ENCODE data around the gene LSM12. TPM values are rescaled to one million over a fixed set of nuclear protein-coding genes. Genes with fewer than 3 reads are reported as not detected.
A peak's percentile ranks its signal among the peaks of the same experiment; 100 is the strongest.

Gene LSM12
- total and polyA plus RNA-seq, 2 of the 8 experiments (the other 6 are each of a cell fraction or from before 2014, with no cell fraction given): 69.8 to 142 TPM

DNA sequence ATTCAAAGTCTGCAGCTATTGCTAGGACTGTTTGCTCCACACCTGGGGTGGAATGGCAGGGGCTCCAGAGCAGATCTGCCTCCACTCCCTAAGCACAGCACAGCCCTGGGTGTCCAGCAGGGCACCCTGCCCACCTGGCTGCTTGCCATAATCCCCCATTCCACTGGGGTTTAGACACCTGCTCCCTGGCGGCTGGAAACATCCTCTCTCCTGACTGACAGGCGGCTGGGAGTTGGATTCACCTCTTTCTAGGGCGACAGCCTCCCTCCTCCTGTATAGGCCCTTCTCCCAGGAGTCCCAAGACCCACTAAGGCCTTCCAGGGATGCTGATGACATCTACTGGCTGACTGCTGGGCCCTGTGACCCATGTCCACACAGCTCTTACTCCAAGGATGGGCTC is 39.0 kb upstream of the LSM12 start:
- DNase-seq (ENCODE audit: low read depth in 1 of 2, low spot score in 2 of 2) (no peak), FAIRE-seq (no peak)
- no peak overlapping the region for H2BK120ac ChIP-seq (replicated peaks; ENCODE audit: low read depth, low read length)
- no peak overlapping the region for H2BK20ac ChIP-seq (ENCODE audit: low read length)
- no peak overlapping the region for H3K56ac ChIP-seq (replicated peaks; ENCODE audit: insufficient read length, low read depth, low read length)
- no peak overlapping the region for H2BK12ac ChIP-seq (ENCODE audit: low read depth, low read length)
- H3K23ac ChIP-seq (ENCODE audit: insufficient read length): no peak overlapping the region
- H4K20me1 ChIP-seq (replicated peaks in 1 of 2; ENCODE audit: control insufficient read depth in 1 of 2, insufficient read depth in 2 of 2, low read length in 2 of 2): peaks cover 6 to 9% of the 10 kb centered on the region in 2 experiments
- no peak overlapping the region for H2AFZ ChIP-seq (ENCODE audit: low read length)
- H3K4me3 ChIP-seq (ENCODE audit: extremely low read depth in 1 of 4, insufficient read depth in 2 of 4, low read depth in 3 of 4, low read length in 4 of 4): no peak overlapping the region
- H4K91ac ChIP-seq (replicated peaks; ENCODE audit: insufficient read length, low read length): no peak overlapping the region
- no peak overlapping the region for H3K9ac ChIP-seq (replicated peaks in 1 of 4; ENCODE audit: extremely low read depth in 1 of 4, low read depth in 3 of 4, low read length in 3 of 4)
- H3K4ac ChIP-seq (replicated peaks; ENCODE audit: insufficient read length, low read depth, low read length): no peak overlapping the region
- POLR2A ChIA-PET (ENCODE audit: partially characterized antibody): interaction anchor here (1.0 to 3.3 kb wide), 4 partner anchors 9 to 64 kb away, joined by 3 to 15 read pairs (median 4); partner anchors contain the start of gene HDAC5
- no peak overlapping the region for H3K18ac ChIP-seq (ENCODE audit: extremely low read depth, low read length)
- whole genome bisulfite sequencing, 2 experiments (ENCODE audit: extremely low coverage in 1 of 2, insufficient coverage in 1 of 2, insufficient read length in 1 of 2, insufficient replicate concordance in 2 of 2, low coverage in 1 of 2, low lambda C conversion rate in 2 of 2, missing lambda C conversion rate in 1 of 2): 83% methylated on average over 3 of the region's 3 CpGs; no CpG with 5 or more reads in 1 of the 2 experiments
- no peak overlapping the region for H4K5ac ChIP-seq (ENCODE audit: insufficient read length, low read depth, low read length)
- H3K9me3 ChIP-seq (ENCODE audit: insufficient read depth in 2 of 2, low read depth in 1 of 2, low read length in 1 of 2): no peaks in the 10 kb centered on the region
- peaks cover 19% of the 10 kb centered on the region for H3K79me1 ChIP-seq (ENCODE audit: low read depth, low read length)
- no peak overlapping the region for H4K8ac ChIP-seq (ENCODE audit: extremely low read depth, insufficient read depth, low read length)
- H3K27ac ChIP-seq (ENCODE audit: low read depth, low read length): no peak overlapping the region
- no peak overlapping the region for H3K14ac ChIP-seq (ENCODE audit: insufficient read length)
- peaks cover 0 to 2% (median 0%) of the 10 kb centered on the region in 4 experiments; a peak in 2 of 8 replicates for H3K36me3 ChIP-seq (ENCODE audit: control insufficient read depth in 2 of 4, insufficient read depth in 4 of 4, low read length in 3 of 4)
- no peak overlapping the region for H2BK15ac ChIP-seq (ENCODE audit: low read length)
- CTCF ChIA-PET (ENCODE audit: partially characterized antibody): interaction anchor here (0.6 to 34.4 kb wide), 8 partner anchors 8 to 439 kb away, joined by 3 to 638 read pairs (median 4); partner anchors contain the start of genes ASB16, GRN and HDAC5
- no peak overlapping the region for H2AK5ac ChIP-seq (ENCODE audit: low read depth, low read length)
- no peak overlapping the region for H3K4me2 ChIP-seq (ENCODE audit: insufficient read depth in 1 of 2, low read depth in 2 of 2, low read length in 2 of 2)
- H3K79me2 ChIP-seq (ENCODE audit: control insufficient read depth in 1 of 2, insufficient read depth in 2 of 2, low read length in 2 of 2): peaks cover 0 to 26% of the 10 kb centered on the region in 2 experiments; a peak in 1 of 4 replicates
- TF ChIP-seq SIRT6 (IDR thresholded peaks at IDR 0.05; ENCODE audit: low read length) (no peak), EGR1 (IDR thresholded peaks at IDR 0.05; ENCODE audit: borderline replicate concordance, low read depth, low read length) (no peak)
- TF ChIP-seq, protein P1, sequence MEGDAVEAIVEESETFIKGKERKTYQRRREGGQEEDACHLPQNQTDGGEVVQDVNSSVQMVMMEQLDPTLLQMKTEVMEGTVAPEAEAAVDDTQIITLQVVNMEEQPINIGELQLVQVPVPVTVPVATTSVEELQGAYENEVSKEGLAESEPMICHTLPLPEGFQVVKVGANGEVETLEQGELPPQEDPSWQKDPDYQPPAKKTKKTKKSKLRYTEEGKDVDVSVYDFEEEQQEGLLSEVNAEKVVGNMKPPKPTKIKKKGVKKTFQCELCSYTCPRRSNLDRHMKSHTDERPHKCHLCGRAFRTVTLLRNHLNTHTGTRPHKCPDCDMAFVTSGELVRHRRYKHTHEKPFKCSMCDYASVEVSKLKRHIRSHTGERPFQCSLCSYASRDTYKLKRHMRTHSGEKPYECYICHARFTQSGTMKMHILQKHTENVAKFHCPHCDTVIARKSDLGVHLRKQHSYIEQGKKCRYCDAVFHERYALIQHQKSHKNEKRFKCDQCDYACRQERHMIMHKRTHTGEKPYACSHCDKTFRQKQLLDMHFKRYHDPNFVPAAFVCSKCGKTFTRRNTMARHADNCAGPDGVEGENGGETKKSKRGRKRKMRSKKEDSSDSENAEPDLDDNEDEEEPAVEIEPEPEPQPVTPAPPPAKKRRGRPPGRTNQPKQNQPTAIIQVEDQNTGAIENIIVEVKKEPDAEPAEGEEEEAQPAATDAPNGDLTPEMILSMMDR (IDR thresholded peaks at IDR 0.05; ENCODE audit: control extremely low read depth in 1 of 3, insufficient read depth in 1 of 3, low read depth in 1 of 3, low read length in 3 of 3): peak in 2 of 3 experiments; percentile 4 to 18; a peak in 2 of 4 replicates
- no peaks in the 10 kb centered on the region for H3K23me2 ChIP-seq (ENCODE audit: low read depth, low read length)
- no peak overlapping the region for H2BK5ac ChIP-seq (ENCODE audit: low read depth, low read length)
- H3K4me1 ChIP-seq (replicated peaks in 1 of 4; ENCODE audit: control insufficient read depth in 3 of 4, insufficient read depth in 4 of 4, low read length in 3 of 4): peaks cover 0 to 17% (median 9%) of the 10 kb centered on the region in 4 experiments; a peak in 6 of 7 replicates
- H3K27me3 ChIP-seq (replicated peaks in 1 of 4; ENCODE audit: control insufficient read depth in 3 of 4, extremely low read depth in 1 of 4, insufficient read depth in 3 of 4, low read length in 3 of 4): no peaks in the 10 kb centered on the region

Data from H1 (cell line).